LNCaP clone FGC (cell line): ENCODE measurements around the gene ITPR1.

Experiments used
- DNase-seq: peaks from one replicate; pipeline ENCODE4 v3.0.0-alpha.2; 2011; ENCODE audit warnings: low read depth
- H3K4me3 ChIP-seq: 2 replicates; pipeline ENCODE4 v1.5.1; 2011; ENCODE audit warnings: mild to moderate bottlenecking, low read depth, low read length, control low read depth
- CTCF ChIP-seq: IDR thresholded peaks from 2 replicates; pipeline ENCODE4 v1.5.1; 2012; ENCODE audit warnings: mild to moderate bottlenecking; ENCODE audit not compliant: control insufficient read depth, insufficient read depth; ENCODE audit errors: extremely low read depth

The ITPR1 gene

GRCh38 chr3:4768521-4768920 is 275.4 kb downstream of the ITPR1 start:
- no peak for DNase-seq
- no peak overlapping the region for H3K4me3 ChIP-seq
- no peak for TF ChIP-seq CTCF

- no peak for DNase-seq
- H3K4me3 ChIP-seq: no peak overlapping the region
- no peak for TF ChIP-seq CTCF
Measured at GRCh38 chr3:4770561-4770960, 277.4 kb downstream of the ITPR1 start.

GRCh38 chr3:4771243-4771642 is 278.1 kb downstream of the ITPR1 start:
- DNase-seq: no peak
- TF ChIP-seq CTCF: no peak
- H3K4me3 ChIP-seq: no peak overlapping the region

GRCh38 chr3:4772171-4772804 is 279.1 kb downstream of the ITPR1 start:
- no peak overlapping the region for H3K4me3 ChIP-seq
- TF ChIP-seq CTCF: no peak
- DNase-seq: peak; percentile 85

DNA sequence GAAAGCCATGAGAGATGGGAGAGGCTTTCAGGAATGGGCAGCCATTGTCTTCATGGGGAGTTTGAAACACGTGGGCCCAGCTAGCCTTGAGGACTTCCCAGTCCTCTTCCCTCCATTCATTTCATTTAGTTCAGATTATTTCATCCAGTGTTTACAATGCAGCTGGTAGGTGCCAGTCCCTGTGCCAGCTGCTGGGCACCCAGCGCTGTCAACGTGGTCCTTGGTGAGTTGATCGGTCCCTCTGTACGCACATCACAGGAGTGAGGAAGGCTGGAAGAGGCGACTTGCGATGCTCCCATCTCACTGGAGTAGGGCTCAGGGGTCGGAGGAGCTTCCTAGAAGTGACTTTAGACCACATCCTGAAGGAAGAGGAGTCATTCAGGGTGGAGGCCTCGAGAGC is 279.7 kb downstream of the ITPR1 start:
- no peak for DNase-seq
- no peak for TF ChIP-seq CTCF

DNA sequence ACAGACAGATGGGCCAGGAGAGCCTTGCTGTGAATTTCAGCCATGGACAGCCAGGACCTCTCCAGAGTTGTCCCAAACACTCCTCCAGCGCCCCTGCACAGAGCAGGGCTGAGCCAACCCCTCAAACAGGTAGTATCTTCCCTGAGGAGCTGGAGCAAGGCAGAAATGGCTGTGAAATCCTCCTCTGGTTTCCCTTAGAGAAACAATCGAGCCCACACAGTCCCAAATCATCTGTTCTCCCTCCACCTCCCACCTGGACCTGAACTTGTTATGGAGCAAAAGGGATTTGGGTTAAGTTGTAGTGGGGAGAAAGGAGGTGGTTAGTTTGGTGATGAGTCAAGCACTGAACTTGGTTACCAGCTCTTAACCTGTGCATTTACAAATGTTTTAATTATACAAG is 280.4 kb downstream of the ITPR1 start:
- no peak for TF ChIP-seq CTCF
- no peak for DNase-seq
- H3K4me3 ChIP-seq: no peak overlapping the region

More for the DNA sequence above, 279.7 kb downstream of the ITPR1 start:
- H3K4me3 ChIP-seq: no peak overlapping the region

DNA sequence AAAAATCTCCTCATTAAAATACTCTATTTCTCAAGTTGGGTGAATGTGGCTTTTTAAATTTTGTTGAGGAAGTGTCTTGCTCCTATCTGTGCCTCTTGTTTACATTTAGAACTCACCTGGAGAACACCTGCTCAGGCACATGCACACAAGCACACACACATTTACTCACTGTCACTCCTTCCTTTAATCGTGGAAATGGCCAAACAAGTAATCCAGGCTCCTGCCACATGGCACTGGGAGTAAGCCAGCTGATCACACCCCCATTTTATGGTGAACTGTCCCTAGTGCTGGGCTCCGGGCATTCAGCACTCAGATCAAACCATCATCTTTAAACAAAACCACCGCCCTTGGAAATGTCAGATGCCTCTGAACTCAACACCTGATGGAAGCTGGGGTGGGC is 281.4 kb downstream of the ITPR1 start:
- H3K4me3 ChIP-seq: no peak overlapping the region
- TF ChIP-seq CTCF: no peak
- no peak for DNase-seq
